GM18498 (cell line): ENCODE measurements around the gene DRC3.

Experiments used
- ATAC-seq: cut with Tn5 transposase; IDR thresholded peaks from one replicate; pipeline ENCODE4 v1.9.1; 2021; ENCODE audit warnings: mild to moderate bottlenecking, moderate library complexity; ENCODE audit not compliant: unreplicated experiment

DRC3 gene

GRCh38 chr17:17964710-17965109, 8.0 kb upstream of the DRC3 start:
- ATAC-seq, result no peak

- ATAC-seq, result no peak
These were observed 7.4 kb upstream of the DRC3 start for GRCh38 chr17:17965152-17965721.

- ATAC-seq, result no peak
These were observed 6.3 kb upstream of the DRC3 start for GRCh38 chr17:17966399-17966798.

DNA sequence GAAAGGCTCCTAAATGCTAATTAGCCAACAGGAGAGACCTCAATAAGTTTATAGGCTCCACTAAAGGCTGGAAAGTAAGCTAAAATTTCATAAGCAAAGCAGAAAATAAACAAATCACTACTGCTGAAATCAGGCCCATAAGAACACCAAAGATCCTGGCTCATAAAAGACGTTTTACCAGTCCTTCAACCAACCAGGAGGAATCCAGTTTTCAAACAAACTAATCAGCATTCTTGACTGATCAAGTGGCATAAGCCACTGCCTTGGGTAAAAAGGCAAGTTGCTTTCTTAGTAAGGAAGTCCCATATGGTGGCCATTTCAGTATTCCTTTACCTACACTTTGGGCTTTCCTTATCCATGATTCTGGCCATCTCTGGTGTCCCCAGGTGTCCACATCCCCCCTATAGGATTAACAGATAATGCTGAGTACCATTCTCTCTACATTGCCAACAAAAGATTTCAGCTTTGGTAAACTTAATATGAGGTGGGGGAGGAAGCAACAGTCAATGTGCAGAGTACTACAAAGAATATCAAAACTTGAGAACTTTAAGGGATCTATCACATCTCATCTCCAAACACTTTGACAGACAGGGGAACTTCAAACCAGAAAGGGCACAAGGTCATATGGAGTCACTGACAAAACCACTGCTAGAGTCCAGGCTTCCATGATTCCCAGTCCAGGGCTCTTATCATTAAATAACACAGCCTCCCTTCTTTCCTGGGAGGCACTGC, 1.8 kb upstream of the DRC3 start:
- ATAC-seq, result no peak

GRCh38 chr17:17971431-17972125, 1.1 kb upstream of the DRC3 start:
- ATAC-seq, result no peak

- no peak for ATAC-seq
These were observed 241 bp downstream of the DRC3 start for GRCh38 chr17:17972952-17973254.

- ATAC-seq, result no peak
These were observed 2.8 kb downstream of the DRC3 start for GRCh38 chr17:17975436-17975835.

- ATAC-seq, result no peak
These were observed 4.4 kb downstream of the DRC3 start for GRCh38 chr17:17976931-17977570.

GRCh38 chr17:17978481-17979424, 6.1 kb downstream of the DRC3 start:
- no peak for ATAC-seq

DNA sequence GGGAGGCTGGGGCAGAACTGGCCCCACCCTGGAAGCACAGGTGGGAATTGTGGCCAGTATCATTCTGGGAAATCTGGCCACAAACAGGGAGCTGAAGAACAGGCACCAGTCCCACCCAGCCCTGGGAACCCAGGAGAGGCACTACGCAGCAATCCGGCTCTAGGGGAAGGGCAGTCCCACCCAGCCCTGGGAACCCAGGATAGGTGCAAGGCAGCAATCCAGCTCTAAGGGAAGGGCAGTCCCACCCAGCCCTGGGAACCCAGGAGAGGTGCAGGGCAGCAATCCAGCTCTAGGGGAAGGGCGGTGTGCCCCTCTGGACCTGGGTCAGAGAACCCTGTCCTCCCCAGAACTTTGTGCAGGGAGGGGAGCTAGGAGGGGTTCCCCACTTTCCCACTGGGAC, 7.1 kb downstream of the DRC3 start:
- no peak for ATAC-seq

- no peak for ATAC-seq
These were observed 8.7 kb downstream of the DRC3 start for GRCh38 chr17:17981330-17981729.

DNA sequence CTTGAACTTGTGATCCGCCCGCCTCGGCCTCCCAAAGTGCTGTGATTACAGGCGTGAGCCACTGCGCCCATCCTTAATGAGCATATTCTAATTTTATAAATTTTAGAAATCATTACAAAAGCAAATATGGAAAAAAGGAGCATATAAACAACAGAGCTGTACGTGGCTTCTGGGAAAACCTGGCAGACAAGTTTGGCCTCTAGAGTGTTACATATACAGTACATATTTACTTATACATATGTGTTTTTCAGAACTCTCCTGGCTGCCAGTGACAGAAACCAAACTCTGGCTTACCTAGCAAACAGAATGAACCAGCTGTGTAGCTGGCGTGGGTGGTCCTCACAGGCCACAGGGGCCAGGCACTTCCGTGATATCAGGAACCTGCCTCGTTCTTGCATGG, 10.1 kb downstream of the DRC3 start:
- ATAC-seq, result no peak

GRCh38 chr17:17983376-17983775, 10.7 kb downstream of the DRC3 start:
- ATAC-seq, result no peak

DNA sequence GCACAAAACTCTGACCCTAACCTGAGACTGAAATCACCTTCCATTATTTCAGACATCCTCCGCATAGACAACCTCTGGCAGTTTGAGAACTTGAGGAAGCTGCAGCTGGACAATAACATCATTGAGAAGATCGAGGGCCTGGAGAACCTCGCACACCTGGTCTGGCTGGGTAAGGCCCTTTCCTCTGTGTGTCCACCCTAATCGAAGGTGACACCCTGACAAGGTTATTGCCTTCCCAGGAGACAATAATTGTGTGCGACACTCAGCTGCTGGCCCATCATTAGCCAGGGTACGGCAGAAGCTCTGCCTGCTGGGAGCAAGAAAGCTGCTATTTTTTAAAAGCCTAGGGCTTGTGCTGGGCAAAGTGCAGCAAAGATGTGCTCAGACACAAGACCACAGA, 11.1 kb downstream of the DRC3 start:
- no peak for ATAC-seq

DNA sequence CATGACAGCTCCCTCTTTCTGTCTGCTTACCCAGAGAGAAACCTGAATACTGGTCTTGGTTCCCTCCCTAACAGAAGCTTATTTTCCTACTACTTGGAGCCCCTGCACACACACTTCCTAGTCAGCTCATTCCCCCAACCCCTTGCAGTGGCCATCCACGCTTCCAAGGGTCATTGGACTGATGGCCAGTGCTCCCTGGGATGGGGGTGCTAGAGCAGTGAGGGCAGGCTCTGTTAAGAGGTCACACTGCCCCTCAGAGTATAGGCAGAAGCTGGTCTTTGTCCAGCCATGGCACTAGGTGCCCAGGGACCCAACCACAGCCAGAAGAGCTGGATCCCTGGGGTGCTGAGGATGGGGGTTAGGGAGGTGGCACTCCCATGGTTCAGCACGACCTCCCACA, 12.5 kb downstream of the DRC3 start:
- ATAC-seq, result no peak

DNA sequence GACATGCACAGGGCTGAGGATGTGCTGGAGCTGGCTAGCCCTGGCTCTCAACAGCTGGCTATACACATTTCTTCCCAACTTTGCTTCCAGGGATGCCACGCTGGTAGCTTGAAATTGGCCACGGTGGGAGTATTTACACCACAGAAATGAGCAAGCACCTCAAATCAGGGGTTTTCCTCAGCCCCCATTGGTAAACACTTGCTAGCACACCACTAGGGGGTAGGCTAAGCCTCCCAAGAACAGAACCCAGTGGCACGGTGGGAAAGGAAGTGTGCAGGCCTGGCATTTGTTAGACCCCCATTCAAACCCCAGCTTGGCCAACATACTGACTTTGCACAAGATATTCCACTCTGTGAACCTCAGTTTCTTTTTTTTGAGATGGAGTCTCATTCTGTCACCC, 12.9 kb downstream of the DRC3 start:
- no peak for ATAC-seq

DNA sequence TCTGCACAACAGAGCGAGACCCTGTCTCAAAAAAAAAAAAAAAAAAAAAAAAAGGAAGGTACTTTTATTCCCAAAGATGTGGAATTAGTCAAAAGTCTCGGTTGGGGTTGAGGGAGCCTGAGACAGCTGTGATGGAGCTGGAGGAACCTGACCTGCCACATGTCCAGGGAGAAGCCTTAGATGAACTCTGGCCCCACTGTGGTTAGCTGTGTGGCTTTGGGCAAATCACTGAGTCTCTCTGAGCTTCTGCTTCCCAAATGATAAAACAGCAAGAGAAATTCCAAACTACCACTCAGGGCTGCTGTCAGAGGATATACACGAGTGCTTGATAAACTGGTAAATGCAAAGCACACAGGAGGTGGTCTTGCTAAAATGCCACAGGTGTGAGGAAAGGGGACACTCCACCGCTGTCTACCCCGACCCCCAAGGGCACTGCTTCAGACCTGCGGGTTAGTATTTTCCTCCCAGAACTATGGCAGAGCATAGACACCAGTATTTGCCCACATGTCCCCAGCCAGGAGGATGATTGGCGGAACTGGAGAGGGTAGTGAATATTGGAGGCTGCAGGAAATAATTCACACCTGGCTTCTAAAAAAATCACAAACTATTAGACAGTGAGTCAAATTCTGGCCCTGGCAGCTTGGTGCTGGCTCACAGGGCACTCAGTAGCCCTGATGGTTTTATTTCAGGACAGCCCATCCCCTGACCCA, 14.7 kb downstream of the DRC3 start:
- no peak for ATAC-seq

DNA sequence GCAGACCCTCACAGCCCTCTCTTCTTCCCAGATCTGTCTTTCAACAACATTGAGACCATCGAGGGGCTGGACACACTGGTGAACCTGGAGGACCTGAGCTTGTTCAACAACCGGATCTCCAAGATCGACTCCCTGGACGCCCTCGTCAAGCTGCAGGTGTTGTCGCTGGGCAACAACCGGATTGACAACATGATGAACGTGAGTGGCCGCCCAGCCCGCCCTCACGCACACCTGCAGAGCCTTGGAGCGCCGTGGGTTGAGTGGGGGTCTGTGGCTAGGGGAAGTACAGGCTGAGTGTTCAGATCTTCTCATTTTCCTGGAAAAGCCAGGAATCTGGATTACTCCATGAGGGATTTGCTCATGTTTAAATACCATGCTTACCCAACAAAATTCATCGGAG, 15.2 kb downstream of the DRC3 start:
- ATAC-seq, result no peak

DNA sequence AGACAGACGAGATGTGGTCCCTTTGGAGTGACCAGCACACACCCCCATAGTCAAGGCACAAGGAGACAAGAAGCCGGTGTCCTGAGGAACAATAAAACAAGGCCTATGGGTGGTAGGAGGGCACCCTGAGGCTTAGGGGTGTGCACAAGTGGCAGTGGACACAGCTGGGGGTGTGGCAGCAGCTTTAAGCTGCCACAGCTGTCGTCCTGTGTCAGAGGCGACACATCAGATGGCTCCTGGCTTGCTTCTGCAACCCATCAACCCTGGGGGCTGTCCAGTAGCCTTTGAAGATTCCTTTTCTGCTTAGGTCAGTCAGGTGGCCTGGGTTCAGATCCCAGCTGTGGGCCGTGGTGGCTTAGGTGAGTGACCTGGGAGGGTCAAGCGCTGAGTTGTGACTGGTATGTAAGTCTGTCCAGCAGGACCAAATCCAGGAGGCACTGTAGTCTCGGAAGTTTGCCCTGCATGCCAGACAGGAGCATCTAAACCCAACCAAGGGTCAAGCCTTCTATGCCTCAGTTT, 15.8 kb downstream of the DRC3 start:
- ATAC-seq, result no peak

DNA sequence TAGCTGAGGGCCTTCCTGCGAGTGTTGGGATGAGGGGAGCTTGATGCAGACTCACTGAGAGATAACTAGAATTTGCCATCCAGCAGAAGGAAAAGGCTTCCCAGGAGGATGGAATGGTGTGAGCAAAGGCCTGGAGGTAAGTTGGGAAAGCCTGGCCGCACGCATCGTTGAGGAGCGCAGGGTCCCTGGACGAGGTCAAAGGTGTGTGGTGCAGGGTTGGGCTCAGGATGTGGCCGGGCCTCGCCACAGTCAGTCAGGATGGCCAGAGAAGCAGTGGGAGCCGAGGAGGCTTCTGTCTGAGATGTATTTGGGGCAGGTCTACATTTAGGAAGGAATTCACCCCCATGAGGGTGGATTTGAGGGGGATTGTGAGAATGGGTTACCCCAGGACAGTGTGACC, 16.4 kb downstream of the DRC3 start:
- no peak for ATAC-seq
